Mammary epithelial cell (primary cell): ENCODE measurements around the gene PAK6.

ENCODE experiments used
- EZH2 ChIP-seq: IDR thresholded peaks from 2 replicates; pipeline ENCODE4 v1.6.1; 2012; ENCODE audit warnings: low read length, inconsistent platforms, borderline replicate concordance
- TF ChIP-seq, protein P1 (sequence below), 2 donors: IDR thresholded peaks in 1 of 2; conservative IDR thresholded peaks in 1 of 2; 2 replicates each; pipeline ENCODE4 v1.5.1; 2011 to 2012; ENCODE audit warnings: inconsistent platforms in 2 of 2, low read length in 2 of 2, mild to moderate bottlenecking in 2 of 2, control low read depth in 1 of 2, low read depth in 1 of 2; ENCODE audit not compliant: insufficient read depth in 1 of 2; ENCODE audit errors: extremely low read depth in 1 of 2

GRCh38 chr15:40192942-40193341, 45.9 kb upstream of the PAK6 start:
- TF ChIP-seq, protein P1, sequence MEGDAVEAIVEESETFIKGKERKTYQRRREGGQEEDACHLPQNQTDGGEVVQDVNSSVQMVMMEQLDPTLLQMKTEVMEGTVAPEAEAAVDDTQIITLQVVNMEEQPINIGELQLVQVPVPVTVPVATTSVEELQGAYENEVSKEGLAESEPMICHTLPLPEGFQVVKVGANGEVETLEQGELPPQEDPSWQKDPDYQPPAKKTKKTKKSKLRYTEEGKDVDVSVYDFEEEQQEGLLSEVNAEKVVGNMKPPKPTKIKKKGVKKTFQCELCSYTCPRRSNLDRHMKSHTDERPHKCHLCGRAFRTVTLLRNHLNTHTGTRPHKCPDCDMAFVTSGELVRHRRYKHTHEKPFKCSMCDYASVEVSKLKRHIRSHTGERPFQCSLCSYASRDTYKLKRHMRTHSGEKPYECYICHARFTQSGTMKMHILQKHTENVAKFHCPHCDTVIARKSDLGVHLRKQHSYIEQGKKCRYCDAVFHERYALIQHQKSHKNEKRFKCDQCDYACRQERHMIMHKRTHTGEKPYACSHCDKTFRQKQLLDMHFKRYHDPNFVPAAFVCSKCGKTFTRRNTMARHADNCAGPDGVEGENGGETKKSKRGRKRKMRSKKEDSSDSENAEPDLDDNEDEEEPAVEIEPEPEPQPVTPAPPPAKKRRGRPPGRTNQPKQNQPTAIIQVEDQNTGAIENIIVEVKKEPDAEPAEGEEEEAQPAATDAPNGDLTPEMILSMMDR (conservative IDR thresholded peaks at IDR 0.05 in 1 of 2, IDR thresholded peaks at IDR 0.05 in 1 of 2; ENCODE audit: extremely low read depth in 1 of 2, insufficient read depth in 1 of 2, low read depth in 1 of 2, low read length in 2 of 2) = no peak
- TF ChIP-seq EZH2 = no peak
